WTC11 (cell line): ENCODE data around the gene BPIFB4. TPM values are rescaled to one million over a fixed set of nuclear protein-coding genes. Genes with fewer than 3 reads are reported as not detected.

Experiments
- ATAC-seq: fragments of 200-7000 bp; cut with Tn5 transposase; 2 replicates; pipeline ENCODE4 v1.10.0; 2021; ENCODE audit warnings: mild to moderate bottlenecking, moderate library complexity
- CTCF ChIA-PET: fragments of 300-600 bp; sonication (Branson Sonifier 250); formaldehyde crosslinking; loops from one replicate; lab custom pipeline; 2021; ENCODE audit warnings: antibody characterized with exemption; lab: Charles Lee
- POLR2A ChIA-PET: fragments of 350-600 bp; sonication (Branson Sonifier 250); formaldehyde crosslinking; loops from one replicate; lab custom pipeline; 2021; ENCODE audit warnings: antibody characterized with exemption; lab: Charles Lee
- DNase-seq: peaks from one replicate; pipeline ENCODE4 v3.0.0; 2021; ENCODE audit warnings: low spot score
- H3K27ac Mint-ChIP-seq: 2 replicates; pipeline ENCODE4 v1.8.0; 2021; ENCODE audit warnings: mixed read lengths
- H3K27me3 Mint-ChIP-seq: 2 replicates; pipeline ENCODE4 v1.8.0; 2021; ENCODE audit warnings: low read depth, mild to moderate bottlenecking, moderate library complexity, mixed read lengths
- H3K36me3 Mint-ChIP-seq: 2 replicates; pipeline ENCODE4 v1.8.0; 2021; ENCODE audit warnings: mixed read lengths
- H3K4me1 Mint-ChIP-seq: 2 replicates; pipeline ENCODE4 v1.8.0; 2022; ENCODE audit warnings: mixed read lengths
- H3K4me3 Mint-ChIP-seq: 2 replicates; pipeline ENCODE4 v1.8.0; 2021; ENCODE audit warnings: mild to moderate bottlenecking, moderate library complexity, mixed read lengths
- H3K9me3 Mint-ChIP-seq: 2 replicates; pipeline ENCODE4 v1.8.0; 2021; ENCODE audit warnings: mixed read lengths
- CREM ChIP-seq: sonication (generic); formaldehyde crosslinking; IDR thresholded peaks from 2 replicates; pipeline ENCODE4 v1.8.1; 2022; ENCODE audit warnings: mild to moderate bottlenecking, missing genetic modification reagents, moderate library complexity
- HMGA2 ChIP-seq: fragments of 250-450 bp; sonication (Bioruptor Pico); IDR thresholded peaks from 2 replicates; pipeline ENCODE4 v1.4.0; 2021; ENCODE audit warnings: mild to moderate bottlenecking, moderate library complexity
- JAZF1 ChIP-seq: fragments of 250-450 bp; sonication (Bioruptor Pico); IDR thresholded peaks from 2 replicates; pipeline ENCODE4 v1.9.0; 2021; ENCODE audit warnings: moderate library complexity, mild to moderate bottlenecking, inconsistent platforms
- JUN ChIP-seq: sonication (generic); formaldehyde crosslinking; IDR thresholded peaks from 2 replicates; pipeline ENCODE4 v1.8.0; 2023; ENCODE audit warnings: mild to moderate bottlenecking, missing genetic modification reagents
- KAT7 ChIP-seq: sonication (generic); formaldehyde crosslinking; IDR thresholded peaks from 2 replicates; pipeline ENCODE4 v1.8.1; 2023; ENCODE audit warnings: missing genetic modification reagents, mild to moderate bottlenecking, borderline replicate concordance
- MXD4 ChIP-seq: fragments of 250-450 bp; sonication (Bioruptor Pico); IDR thresholded peaks from 2 replicates; pipeline ENCODE4 v1.8.0; 2021; ENCODE audit warnings: mild to moderate bottlenecking, moderate library complexity, borderline replicate concordance
- NR3C1 ChIP-seq: sonication (generic); formaldehyde crosslinking; conservative IDR thresholded peaks from 2 replicates; pipeline ENCODE4 v1.8.1; 2023; ENCODE audit warnings: low read depth, mild to moderate bottlenecking, missing genetic modification reagents
- ZNF121 ChIP-seq: sonication (generic); formaldehyde crosslinking; IDR thresholded peaks from 2 replicates; pipeline ENCODE4 v1.8.0; 2023; ENCODE audit warnings: missing genetic modification reagents
- ZNF219 ChIP-seq: sonication (generic); formaldehyde crosslinking; IDR thresholded peaks from 2 replicates; pipeline ENCODE4 v1.8.0; 2023; ENCODE audit warnings: missing genetic modification reagents, mild to moderate bottlenecking, borderline replicate concordance
- ZNF416 ChIP-seq: fragments of 250-450 bp; sonication (Bioruptor Pico); IDR thresholded peaks from 2 replicates; pipeline ENCODE4 v1.9.0; 2021; ENCODE audit warnings: mild to moderate bottlenecking, inconsistent platforms
- total RNA-seq: library from RNA; stranded (reverse); gene quantifications from 3 replicates; pipeline ENCODE4 v1.2.3, GENCODE V29; 2021
- TF ChIP-seq, protein P1 (sequence below): sonication (generic); formaldehyde crosslinking; IDR thresholded peaks from 2 replicates; pipeline ENCODE4 v1.8.1; 2022; ENCODE audit warnings: missing genetic modification reagents, borderline replicate concordance
- TF ChIP-seq, protein P2 (sequence below): sonication (generic); formaldehyde crosslinking; conservative IDR thresholded peaks from 2 replicates; pipeline ENCODE4 v1.8.1; 2022; ENCODE audit warnings: mild to moderate bottlenecking, missing genetic modification reagents
- TF ChIP-seq, protein P3 (sequence below): sonication (generic); formaldehyde crosslinking; IDR thresholded peaks from 2 replicates; pipeline ENCODE4 v1.8.1; 2022; ENCODE audit warnings: low read depth, missing genetic modification reagents, borderline replicate concordance
- TF ChIP-seq, protein P4 (sequence below): sonication (generic); formaldehyde crosslinking; IDR thresholded peaks from 2 replicates; pipeline ENCODE4 v1.8.0; 2023; ENCODE audit warnings: missing genetic modification reagents
- TF ChIP-seq, protein P5 (sequence below): sonication (generic); formaldehyde crosslinking; IDR thresholded peaks from 2 replicates; pipeline ENCODE4 v1.8.0; 2022; ENCODE audit warnings: missing genetic modification reagents
- TF ChIP-seq, protein P6 (sequence below): fragments of 250-450 bp; sonication (Bioruptor Pico); IDR thresholded peaks from 2 replicates; pipeline ENCODE4 v1.8.0; 2021; ENCODE audit warnings: mild to moderate bottlenecking
- TF ChIP-seq, protein P7 (sequence below): sonication (generic); formaldehyde crosslinking; IDR thresholded peaks from 2 replicates; pipeline ENCODE4 v1.8.1; 2023; ENCODE audit warnings: mild to moderate bottlenecking, moderate library complexity, missing genetic modification reagents
- TF ChIP-seq, protein P8 (sequence below): fragments of 250-450 bp; sonication (Bioruptor Pico); conservative IDR thresholded peaks from 2 replicates; pipeline ENCODE4 v1.9.0; 2021; ENCODE audit warnings: mild to moderate bottlenecking
- TF ChIP-seq, protein P9 (sequence below): sonication (generic); formaldehyde crosslinking; IDR thresholded peaks from 2 replicates; pipeline ENCODE4 v1.8.1; 2022; ENCODE audit warnings: mild to moderate bottlenecking, missing genetic modification reagents, moderate library complexity, borderline replicate concordance

BPIFB4 gene
- total RNA-seq, 1 experiment from 2014 or later = not detected

DNA sequence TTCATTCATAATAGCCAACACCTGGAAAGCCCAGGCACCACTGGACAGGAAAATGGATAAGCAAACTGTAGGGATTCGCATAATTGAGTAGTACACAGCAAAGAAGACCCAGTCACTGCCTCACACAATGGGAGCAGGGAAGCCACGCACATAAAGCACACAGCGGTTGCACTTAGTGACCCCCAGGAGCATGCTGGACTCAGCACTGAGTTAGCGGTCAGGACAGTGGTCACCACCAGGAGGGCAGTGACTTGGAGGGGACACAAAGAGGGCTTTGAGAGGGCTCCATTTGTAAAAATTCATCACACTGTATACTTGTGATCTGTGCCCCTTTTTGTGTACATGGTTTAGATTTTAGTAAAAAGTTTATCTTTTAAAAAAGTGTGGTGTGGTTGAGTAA lies 28.1 kb upstream of the BPIFB4 start (continued):
- TF ChIP-seq, protein P1, sequence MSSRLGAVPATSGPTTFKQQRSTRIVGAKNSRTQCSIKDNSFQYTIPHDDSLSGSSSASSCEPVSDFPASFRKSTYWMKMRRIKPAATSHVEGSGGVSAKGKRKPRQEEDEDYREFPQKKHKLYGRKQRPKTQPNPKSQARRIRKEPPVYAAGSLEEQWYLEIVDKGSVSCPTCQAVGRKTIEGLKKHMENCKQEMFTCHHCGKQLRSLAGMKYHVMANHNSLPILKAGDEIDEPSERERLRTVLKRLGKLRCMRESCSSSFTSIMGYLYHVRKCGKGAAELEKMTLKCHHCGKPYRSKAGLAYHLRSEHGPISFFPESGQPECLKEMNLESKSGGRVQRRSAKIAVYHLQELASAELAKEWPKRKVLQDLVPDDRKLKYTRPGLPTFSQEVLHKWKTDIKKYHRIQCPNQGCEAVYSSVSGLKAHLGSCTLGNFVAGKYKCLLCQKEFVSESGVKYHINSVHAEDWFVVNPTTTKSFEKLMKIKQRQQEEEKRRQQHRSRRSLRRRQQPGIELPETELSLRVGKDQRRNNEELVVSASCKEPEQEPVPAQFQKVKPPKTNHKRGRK (CRISPR knock-in tag) = no peak
- TF ChIP-seq, protein P2, sequence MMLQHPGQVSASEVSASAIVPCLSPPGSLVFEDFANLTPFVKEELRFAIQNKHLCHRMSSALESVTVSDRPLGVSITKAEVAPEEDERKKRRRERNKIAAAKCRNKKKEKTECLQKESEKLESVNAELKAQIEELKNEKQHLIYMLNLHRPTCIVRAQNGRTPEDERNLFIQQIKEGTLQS (CRISPR knock-in tag) = no peak
- TF ChIP-seq, protein P3, sequence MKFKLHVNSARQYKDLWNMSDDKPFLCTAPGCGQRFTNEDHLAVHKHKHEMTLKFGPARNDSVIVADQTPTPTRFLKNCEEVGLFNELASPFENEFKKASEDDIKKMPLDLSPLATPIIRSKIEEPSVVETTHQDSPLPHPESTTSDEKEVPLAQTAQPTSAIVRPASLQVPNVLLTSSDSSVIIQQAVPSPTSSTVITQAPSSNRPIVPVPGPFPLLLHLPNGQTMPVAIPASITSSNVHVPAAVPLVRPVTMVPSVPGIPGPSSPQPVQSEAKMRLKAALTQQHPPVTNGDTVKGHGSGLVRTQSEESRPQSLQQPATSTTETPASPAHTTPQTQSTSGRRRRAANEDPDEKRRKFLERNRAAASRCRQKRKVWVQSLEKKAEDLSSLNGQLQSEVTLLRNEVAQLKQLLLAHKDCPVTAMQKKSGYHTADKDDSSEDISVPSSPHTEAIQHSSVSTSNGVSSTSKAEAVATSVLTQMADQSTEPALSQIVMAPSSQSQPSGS (CRISPR knock-in tag) = no peak
- TF ChIP-seq ZNF219 (no peak), JAZF1 (CRISPR knock-in tag) (no peak), ZNF121 (CRISPR knock-in tag) (no peak)
- TF ChIP-seq, protein P4, sequence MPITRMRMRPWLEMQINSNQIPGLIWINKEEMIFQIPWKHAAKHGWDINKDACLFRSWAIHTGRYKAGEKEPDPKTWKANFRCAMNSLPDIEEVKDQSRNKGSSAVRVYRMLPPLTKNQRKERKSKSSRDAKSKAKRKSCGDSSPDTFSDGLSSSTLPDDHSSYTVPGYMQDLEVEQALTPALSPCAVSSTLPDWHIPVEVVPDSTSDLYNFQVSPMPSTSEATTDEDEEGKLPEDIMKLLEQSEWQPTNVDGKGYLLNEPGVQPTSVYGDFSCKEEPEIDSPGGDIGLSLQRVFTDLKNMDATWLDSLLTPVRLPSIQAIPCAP = no peak
- TF ChIP-seq, protein P5, sequence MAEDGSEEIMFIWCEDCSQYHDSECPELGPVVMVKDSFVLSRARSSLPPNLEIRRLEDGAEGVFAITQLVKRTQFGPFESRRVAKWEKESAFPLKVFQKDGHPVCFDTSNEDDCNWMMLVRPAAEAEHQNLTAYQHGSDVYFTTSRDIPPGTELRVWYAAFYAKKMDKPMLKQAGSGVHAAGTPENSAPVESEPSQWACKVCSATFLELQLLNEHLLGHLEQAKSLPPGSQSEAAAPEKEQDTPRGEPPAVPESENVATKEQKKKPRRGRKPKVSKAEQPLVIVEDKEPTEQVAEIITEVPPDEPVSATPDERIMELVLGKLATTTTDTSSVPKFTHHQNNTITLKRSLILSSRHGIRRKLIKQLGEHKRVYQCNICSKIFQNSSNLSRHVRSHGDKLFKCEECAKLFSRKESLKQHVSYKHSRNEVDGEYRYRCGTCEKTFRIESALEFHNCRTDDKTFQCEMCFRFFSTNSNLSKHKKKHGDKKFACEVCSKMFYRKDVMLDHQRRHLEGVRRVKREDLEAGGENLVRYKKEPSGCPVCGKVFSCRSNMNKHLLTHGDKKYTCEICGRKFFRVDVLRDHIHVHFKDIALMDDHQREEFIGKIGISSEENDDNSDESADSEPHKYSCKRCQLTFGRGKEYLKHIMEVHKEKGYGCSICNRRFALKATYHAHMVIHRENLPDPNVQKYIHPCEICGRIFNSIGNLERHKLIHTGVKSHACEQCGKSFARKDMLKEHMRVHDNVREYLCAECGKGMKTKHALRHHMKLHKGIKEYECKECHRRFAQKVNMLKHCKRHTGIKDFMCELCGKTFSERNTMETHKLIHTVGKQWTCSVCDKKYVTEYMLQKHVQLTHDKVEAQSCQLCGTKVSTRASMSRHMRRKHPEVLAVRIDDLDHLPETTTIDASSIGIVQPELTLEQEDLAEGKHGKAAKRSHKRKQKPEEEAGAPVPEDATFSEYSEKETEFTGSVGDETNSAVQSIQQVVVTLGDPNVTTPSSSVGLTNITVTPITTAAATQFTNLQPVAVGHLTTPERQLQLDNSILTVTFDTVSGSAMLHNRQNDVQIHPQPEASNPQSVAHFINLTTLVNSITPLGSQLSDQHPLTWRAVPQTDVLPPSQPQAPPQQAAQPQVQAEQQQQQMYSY = no peak

DNA sequence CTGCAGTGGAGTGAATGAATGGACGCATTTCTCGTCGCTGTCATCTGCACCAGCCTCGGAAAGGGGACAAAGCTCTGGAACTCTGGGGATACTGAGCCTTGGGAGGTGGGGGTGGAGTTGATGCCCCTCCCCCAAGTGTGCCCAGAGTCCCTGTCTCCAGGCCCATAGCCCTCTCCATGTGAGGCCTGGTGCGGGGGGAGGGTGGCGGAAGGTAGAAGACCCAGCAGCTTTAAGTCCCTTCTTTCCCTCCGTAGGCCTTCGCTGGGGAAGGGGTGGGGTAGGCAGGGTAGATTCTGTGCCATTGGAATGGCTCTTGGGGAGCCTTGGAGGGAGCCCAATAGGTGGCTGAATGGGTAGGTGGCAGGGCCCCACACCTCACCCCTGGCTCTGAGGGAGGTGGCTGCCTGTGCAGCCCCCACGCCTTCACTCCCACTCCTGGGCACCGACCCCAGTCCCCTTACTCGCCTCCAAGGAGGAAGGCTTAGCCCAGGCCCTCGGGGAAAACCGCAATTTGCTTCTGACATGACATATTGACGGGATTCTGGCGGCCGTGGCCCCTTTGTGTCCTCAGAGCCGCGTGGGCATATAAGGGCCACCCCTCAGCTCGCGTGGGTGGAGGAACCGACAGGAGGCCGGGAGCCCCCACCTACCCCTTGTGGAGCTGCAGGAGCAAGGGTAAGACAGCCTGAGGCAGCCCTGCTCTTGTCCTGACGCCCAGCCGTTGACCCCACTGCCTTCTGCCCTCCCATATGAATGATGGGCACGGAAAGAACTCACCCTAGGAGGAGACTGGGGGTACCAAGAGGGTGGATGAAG lies 25.9 kb upstream of the BPIFB4 start, which contains the start of gene BPIFB3:
TSS of gene BPIFB3 (plus strand) at position 613 of the 816 bp plus-strand sequence. CDS start 1,533 bp downstream, outside the sequence.
- ATAC-seq (peak; percentile 77), DNase-seq (no peak)
- Mint-ChIP-seq H3K36me3 (no peaks in the 10 kb centered on the region), H3K4me1 (peaks cover 7% of the 10 kb centered on the region; the same call in 1 of the 2 replicates), H3K27me3 (no peaks in the 10 kb centered on the region; the same call in 1 of the 2 replicates), H3K4me3 (no peak within 1 kb of the TSS), H3K27ac (no peak within 1 kb of the TSS), H3K9me3 (no peaks in the 10 kb centered on the region)
- ChIA-PET CTCF (interaction anchor here (1.2 kb wide), 1 partner anchor 151 kb away, joined by 3 read pairs; no protein-coding TSS in a partner anchor), POLR2A (no interaction called here)
- TF ChIP-seq, protein P6, sequence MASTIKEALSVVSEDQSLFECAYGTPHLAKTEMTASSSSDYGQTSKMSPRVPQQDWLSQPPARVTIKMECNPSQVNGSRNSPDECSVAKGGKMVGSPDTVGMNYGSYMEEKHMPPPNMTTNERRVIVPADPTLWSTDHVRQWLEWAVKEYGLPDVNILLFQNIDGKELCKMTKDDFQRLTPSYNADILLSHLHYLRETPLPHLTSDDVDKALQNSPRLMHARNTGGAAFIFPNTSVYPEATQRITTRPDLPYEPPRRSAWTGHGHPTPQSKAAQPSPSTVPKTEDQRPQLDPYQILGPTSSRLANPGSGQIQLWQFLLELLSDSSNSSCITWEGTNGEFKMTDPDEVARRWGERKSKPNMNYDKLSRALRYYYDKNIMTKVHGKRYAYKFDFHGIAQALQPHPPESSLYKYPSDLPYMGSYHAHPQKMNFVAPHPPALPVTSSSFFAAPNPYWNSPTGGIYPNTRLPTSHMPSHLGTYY (CRISPR knock-in tag) = no peak
- TF ChIP-seq NR3C1 (CRISPR knock-in tag) = no peak
- TF ChIP-seq, protein P7, sequence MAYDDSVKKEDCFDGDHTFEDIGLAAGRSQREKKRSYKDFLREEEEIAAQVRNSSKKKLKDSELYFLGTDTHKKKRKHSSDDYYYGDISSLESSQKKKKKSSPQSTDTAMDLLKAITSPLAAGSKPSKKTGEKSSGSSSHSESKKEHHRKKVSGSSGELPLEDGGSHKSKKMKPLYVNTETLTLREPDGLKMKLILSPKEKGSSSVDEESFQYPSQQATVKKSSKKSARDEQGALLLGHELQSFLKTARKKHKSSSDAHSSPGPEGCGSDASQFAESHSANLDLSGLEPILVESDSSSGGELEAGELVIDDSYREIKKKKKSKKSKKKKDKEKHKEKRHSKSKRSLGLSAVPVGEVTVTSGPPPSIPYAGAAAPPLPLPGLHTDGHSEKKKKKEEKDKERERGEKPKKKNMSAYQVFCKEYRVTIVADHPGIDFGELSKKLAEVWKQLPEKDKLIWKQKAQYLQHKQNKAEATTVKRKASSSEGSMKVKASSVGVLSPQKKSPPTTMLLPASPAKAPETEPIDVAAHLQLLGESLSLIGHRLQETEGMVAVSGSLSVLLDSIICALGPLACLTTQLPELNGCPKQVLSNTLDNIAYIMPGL = no peak
- TF ChIP-seq, protein P8, sequence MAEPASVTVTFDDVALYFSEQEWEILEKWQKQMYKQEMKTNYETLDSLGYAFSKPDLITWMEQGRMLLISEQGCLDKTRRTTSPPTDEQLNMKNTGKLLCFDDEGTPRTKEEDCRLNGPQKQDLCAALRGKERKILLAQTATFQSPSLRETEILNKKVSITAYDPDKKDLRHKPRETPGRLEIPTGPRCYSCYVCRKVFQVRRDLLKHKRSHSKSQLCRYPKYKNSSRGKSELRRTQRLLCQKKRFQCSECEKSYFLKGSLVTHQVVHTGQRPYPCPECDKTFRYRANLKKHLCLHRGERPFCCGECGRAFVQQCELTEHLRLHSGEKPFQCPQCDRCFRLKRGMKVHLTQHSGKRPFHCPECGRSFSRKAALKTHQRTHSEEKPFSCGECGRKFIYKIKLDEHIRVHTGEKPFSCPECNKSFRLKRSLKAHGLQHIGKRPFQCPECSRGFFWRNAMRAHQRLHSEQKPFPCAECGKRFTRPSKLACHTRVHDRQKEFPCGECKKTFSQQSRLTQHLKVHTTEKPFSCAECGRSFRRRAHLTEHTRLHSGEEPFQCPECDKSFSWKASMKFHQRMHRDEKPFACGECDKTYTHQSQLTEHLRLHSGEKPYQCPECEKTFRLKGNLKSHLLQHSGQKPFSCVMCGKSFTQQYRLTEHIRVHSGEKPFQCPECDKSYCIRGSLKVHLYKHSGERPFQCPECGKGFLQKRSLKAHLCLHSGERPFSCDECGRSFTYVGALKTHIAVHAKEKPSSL (CRISPR knock-in tag) = no peak
- TF ChIP-seq CREM (CRISPR knock-in tag) = no peak
- TF ChIP-seq KAT7 (CRISPR knock-in tag) = no peak
- no peak for TF ChIP-seq MXD4 (CRISPR knock-in tag)
- TF ChIP-seq, protein P4 = no peak
- TF ChIP-seq, protein P9, sequence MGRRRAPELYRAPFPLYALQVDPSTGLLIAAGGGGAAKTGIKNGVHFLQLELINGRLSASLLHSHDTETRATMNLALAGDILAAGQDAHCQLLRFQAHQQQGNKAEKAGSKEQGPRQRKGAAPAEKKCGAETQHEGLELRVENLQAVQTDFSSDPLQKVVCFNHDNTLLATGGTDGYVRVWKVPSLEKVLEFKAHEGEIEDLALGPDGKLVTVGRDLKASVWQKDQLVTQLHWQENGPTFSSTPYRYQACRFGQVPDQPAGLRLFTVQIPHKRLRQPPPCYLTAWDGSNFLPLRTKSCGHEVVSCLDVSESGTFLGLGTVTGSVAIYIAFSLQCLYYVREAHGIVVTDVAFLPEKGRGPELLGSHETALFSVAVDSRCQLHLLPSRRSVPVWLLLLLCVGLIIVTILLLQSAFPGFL (CRISPR knock-in tag) = no peak
- TF ChIP-seq JUN (CRISPR knock-in tag) = no peak
- no peak for TF ChIP-seq HMGA2 (CRISPR knock-in tag)
- no peak for TF ChIP-seq ZNF416 (CRISPR knock-in tag)
